HG03354 (cell line): ENCODE measurements around the gene LSM3.

ENCODE experiments used
- ATAC-seq: cut with Tn5 transposase; IDR thresholded peaks from one replicate; pipeline ENCODE4 v1.9.1; 2021; ENCODE audit warnings: mild to moderate bottlenecking; ENCODE audit not compliant: unreplicated experiment, poor library complexity, severe bottlenecking

Gene LSM3

GRCh38 chr3:14186854-14187458 is 8.3 kb downstream of the LSM3 start:
- no peak for ATAC-seq

- ATAC-seq = no peak
Measured at GRCh38 chr3:14188041-14188754, 9.6 kb downstream of the LSM3 start.

GRCh38 chr3:14194865-14195264 is 16.2 kb downstream of the LSM3 start:
- ATAC-seq = no peak

- ATAC-seq = no peak
Measured at GRCh38 chr3:14199641-14200040, 21.0 kb downstream of the LSM3 start.

GRCh38 chr3:14200276-14200675 is 21.7 kb downstream of the LSM3 start:
- ATAC-seq = no peak

- ATAC-seq = no peak
Measured at GRCh38 chr3:14200841-14201240, 22.2 kb downstream of the LSM3 start.

- ATAC-seq = no peak
Measured at GRCh38 chr3:14201940-14202684, 23.5 kb downstream of the LSM3 start.

GRCh38 chr3:14202874-14203520 is 24.4 kb downstream of the LSM3 start:
- no peak for ATAC-seq

GRCh38 chr3:14203521-14204079 is 25.0 kb downstream of the LSM3 start:
- ATAC-seq = peak; percentile 78

GRCh38 chr3:14204515-14205284 is 26.1 kb downstream of the LSM3 start:
- ATAC-seq = no peak

- ATAC-seq = no peak
Measured at GRCh38 chr3:14206548-14207177, 28.0 kb downstream of the LSM3 start.

- ATAC-seq = no peak
Measured at GRCh38 chr3:14208168-14208567, 29.6 kb downstream of the LSM3 start.

- ATAC-seq = no peak
Measured at GRCh38 chr3:14208977-14209394, 30.4 kb downstream of the LSM3 start.

- ATAC-seq = no peak
Measured at GRCh38 chr3:14209581-14210289, 31.1 kb downstream of the LSM3 start.

- ATAC-seq = no peak
Measured at GRCh38 chr3:14210290-14210688, 31.7 kb downstream of the LSM3 start.

GRCh38 chr3:14210843-14211594 is 32.4 kb downstream of the LSM3 start:
- ATAC-seq = no peak

GRCh38 chr3:14211621-14212020 is 33.0 kb downstream of the LSM3 start:
- ATAC-seq = no peak

- ATAC-seq = no peak
Measured at GRCh38 chr3:14212032-14212431, 33.4 kb downstream of the LSM3 start.
